GM21447 (cell line): ENCODE measurements around the gene ACTN2.
A peak's percentile ranks its signal among the peaks of the same experiment; 100 is the strongest.

Experiments used
- ATAC-seq: cut with Tn5 transposase; IDR thresholded peaks from one replicate; pipeline ENCODE4 v1.9.1; 2021; ENCODE audit not compliant: unreplicated experiment

Gene ACTN2

DNA sequence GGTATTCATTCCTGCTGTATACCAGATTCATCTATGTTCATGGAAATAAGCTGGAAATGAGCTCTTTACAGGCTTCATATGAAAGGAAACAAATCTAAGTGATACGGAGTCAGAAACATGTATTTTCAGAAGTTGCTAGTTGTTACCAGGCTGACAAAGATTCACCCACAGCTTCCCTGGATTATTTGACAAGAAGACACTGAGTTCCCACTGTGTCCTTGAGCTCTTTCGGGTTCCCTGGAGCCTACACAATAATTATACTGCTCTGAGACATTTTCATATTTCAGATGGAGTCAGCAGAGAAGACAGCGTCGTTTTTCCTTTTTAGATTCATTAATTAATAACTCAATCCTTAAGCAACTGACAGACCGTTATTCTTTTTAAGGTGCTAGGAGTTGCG lies 79.5 kb downstream of the ACTN2 start:
- ATAC-seq, result no peak

DNA sequence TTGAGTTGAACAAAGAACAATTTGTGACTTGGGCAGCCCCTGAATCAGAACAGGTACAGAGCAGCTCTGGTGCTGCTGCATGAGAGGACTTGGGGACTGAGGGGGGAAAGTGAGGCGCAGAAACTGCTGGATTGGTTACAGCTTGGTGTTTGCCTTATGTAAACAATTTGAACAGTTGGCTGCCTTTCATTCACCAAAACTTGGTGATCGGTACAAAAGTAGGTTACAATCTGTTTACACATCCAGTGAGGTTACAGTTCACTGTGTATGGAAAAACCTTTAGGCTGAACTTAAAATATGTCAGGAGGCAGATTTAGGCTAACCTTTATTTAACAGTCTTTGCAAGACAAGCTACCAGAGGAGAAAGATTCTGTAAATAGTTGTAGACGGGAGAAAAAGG lies 80.2 kb downstream of the ACTN2 start:
- no peak for ATAC-seq

DNA sequence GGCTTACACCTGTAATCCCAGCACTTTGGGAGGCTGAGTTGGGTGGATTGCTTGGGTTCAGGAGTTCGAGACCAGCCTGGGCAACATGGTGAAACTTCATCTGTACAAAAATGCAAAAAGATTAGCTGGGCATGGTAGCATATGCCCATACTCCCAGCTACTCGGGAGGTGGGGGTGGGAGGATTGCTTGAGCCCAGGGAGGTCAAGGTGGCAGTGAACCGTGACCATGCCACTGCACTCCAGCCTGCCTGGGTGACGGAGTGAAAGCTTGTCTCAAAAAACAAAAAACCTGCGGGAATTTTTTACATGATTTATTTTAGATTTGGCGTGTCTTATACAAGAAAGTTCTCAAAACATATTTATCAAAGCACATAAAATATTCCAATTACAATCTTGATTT lies 81.0 kb downstream of the ACTN2 start:
- no peak for ATAC-seq

DNA sequence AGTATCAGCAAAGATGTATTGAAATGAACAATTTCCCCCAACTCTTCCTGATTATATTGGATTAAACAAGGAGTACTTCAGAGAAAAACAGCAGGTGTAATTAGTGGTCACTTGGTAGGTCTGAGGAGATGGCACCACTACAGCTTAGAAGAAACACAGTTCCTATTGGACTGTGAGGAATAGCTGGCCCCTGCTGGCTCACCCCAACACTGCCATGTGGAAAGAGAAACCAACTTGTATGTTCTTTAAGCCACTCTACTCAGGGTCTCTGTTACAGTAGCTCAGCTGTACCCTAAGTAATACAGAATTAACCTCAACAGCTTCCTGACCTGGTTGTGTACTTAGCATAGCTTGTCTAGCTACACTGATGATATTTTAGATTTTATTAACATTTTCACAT lies 82.3 kb downstream of the ACTN2 start:
- no peak for ATAC-seq

DNA sequence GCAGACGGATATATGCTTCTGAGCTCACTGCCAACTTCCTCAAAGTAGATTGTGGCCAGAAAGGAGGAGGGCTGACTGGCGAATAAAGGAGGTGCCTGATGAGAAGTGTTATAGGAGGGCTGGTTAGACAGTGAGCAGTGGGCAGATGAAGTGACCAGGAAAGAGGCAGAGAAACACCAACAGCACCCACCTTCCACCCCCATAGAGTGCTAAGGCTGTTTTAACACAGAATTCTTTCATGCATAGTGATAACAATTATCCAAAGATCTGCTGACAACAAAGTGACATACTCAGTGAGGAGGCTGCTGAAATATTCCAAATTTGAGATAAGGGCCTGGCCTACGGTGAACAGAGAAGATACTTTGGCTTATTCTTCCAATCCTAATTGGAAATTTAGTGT lies 87.6 kb downstream of the ACTN2 start:
- ATAC-seq, result no peak

DNA sequence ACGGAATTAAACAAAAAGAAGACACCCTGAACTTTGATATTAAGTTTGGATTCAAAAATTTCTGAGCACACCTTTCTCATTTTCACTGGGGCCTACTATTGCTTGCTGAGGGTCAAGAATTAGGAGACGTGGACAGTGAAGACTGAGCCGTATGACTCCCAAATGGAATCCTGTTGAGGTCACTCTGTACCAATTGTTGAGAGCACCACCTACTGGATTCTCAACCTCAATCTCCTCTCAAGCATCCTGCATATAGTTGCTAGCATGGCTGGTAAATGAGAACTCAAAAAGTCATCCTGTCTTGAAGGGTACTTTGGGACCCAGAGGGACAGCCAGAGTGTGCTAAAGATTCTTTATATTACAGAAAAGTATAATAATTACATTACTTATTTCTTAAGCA lies 88.6 kb downstream of the ACTN2 start:
- ATAC-seq, result no peak

DNA sequence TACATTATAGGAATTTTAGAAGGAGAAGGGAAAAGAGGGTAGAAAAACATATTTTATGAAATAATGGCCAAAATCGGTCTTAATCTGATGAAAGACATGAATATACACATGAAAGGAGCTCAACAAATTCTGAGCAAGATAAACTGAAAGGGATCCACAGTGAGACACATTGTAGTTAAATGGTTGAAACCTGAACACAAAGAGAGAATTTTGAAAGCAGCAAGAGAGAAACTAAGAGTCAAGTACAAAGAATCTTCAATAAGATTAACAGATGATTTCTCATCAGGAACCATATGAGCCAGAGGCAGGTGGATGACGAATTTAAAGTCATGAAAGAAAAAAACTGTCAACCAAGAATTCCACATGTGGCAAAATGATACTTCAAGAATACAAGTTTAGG lies 93.0 kb downstream of the ACTN2 start:
- ATAC-seq, result no peak

DNA sequence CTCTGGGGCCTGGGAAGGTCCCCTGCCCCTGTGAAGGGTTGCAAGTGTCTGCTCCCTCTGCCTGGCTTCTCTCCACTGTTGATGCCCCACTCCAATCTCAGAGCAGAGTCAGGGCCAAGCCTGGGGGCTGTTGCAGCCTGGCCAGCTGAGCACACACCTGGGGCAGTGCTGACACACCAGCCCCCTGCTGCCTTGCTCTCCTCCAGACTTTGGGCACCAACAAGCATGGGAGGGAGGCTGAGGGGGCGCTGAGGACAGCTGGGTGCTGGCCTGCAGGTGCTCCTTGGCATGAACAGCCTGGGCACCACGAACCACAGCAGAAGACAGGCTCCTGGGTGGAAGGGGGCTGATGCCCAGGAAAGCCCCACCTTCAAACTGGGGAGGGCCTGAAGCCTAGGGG lies 99.2 kb downstream of the ACTN2 start:
- ATAC-seq, result no peak

DNA sequence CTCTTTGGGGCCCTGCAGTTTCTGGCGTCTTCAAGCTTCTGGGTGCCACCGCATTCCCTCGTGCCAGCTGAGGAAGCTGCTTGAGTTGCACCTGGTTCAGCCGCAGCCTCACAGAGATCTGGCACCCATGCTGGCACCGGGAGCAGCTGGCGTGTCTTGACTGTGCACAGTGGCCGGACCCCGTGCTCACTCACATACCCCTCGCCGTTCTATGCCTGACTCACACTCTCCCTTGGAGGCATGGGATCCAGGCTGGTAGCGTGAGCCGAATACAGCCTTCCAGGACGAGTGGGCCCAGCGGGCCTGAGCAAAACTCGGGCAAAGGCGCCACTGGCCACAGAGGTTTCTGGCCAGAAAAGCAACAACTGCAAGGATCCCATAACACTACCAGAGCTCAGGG lies 100.2 kb downstream of the ACTN2 start:
- no peak for ATAC-seq

DNA sequence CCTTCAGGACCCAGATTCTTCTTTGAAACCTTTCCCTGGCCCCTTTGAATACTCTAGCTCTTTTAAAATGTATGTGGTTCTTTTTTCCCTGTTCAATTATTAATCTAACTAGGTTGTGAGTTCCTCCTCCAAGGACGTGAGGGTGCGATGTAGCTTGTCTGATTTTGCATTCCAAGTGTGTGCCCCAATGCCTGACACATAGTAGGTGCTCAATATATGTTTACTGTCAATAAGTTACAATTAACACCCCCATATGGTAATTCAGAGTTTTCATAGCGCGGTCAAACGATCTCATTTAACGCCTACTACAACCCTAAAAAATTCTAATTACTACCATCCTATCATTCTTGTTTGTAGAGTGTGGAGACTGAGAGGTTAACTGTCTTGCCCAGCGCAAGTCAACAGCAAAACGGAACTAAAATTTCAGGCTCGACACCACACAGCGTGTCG lies 108.3 kb downstream of the ACTN2 start:
- ATAC-seq, result no peak

DNA sequence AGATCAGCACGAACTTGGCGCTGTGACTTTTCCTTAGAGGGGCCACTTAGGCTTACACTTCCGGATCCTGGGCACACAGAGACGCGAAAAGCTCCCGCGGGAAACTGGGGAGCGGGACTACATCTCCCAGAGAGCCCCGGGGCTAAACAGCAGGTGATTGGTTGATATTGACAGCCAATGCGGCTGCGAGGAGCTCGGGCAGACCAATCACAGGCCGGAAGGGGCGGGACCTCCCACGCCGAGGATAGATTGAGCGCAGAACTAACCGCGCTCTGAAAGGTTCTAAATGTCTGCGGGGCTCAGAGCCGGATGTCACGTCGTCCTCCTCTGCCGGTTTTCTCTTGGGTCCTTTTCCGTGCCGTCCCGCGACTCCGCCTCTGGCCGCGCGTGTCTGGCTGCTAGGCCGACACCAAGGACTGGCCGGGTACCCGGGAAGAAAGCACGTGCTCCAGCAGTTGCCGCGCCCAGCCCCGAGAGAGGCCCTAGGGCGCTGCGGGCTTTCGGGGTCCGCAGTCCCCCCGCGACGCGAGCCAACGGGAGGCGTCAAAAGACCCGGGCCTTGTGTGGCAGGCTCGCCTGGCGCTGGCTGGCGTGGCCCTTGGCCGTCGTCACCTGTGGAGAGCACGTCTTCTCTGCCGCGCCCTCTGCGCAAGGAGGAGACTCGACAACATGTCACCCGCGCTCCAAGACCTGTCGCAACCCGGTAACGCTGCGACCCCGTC lies 108.9 kb downstream of the ACTN2 start, which contains the start of gene MTR:
Gene MTR (plus strand): TSS at position 258 of the 722 bp plus-strand sequence. CDS start 412 bp downstream, at position 670.
- ATAC-seq, result peak; percentile 97

DNA sequence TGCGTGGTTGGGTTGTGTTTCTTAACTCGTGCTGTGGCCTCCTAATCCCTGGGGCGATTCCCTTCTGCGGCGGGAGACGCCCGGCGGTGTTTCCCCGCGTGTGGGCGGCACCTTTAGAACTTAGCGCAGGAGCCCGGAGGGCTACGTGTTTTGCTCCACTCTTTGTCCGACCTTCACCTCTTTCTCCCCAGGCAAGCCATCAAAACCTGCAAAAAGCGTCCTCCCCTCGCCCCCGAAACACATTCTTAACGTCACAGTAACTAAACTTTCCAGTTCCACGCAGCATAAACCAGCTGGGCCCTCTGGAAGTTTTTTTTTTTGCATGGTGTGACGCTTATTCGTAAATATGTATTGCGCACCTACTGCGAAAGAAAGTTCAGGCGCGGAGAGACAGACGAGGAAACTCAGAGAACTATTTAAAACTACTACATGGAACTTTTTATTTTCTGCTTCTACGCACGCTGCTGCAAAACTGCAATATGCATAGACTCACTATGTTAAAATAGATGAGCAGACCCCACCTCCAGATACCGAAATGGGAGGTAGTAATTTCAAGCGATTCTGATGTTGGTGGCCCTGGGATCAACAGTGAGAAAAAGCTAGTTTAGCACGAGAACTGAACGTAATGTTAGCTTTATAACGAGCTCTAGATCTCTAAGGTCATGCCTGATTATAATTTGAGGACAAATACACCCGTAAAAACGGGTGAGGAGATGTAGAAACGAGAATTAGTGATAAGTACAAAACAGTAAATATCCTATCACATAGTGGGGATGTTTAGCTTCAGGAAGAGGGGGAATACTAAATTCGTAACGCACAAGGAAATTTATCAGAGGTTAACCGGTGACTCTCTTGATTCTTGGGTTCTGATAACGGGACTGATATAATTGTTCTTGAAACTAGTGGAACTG lies 109.7 kb downstream of the ACTN2 start:
- ATAC-seq, result peak; percentile 41

DNA sequence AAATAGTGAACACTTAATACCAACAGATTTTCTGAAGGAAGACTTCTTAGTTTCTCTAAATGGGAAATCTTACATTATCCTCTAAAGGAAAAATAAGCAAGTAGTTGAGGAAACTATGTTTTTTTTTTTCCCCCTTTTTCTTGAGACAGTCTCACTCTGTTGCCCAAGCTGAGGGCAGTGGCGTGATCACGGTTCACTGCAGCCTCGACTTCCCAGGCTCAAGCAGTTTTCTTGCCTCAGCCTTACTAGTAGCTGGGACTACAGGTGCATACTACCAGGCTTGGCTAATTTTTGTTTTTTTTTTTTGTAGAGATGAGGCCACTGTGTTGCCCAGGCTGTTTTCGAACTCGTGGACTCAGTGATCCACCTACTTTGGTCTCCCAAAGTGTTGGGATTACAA lies 112.7 kb downstream of the ACTN2 start:
- ATAC-seq, result no peak

DNA sequence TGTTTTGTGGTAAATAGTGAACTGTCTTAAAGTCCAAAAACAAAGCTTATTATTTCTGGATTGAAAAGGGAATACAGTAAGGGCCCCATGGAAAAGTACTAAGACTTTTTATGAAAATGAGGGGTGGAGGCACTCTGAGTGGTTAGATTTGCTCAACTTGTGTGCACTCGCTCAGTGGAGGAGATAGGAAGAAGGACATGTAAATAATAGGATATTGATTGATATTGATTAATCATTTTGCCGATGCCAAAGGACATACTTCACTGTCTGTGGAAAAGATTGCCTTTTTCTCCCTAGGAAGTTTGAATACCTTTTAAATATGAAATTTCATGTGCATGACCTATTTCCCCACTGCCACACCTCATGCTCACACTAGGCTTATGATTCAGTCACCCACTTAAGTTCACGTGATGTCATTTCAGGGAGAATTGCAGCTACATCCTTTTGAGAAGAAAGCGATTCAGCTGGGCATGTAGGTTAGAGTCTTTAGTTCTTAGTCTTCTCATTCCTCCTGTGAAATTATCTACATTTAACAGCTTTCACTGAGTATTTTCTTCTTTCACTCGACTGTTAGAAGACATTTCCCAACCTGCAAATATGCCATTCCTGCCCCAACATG lies 113.8 kb downstream of the ACTN2 start:
- no peak for ATAC-seq

DNA sequence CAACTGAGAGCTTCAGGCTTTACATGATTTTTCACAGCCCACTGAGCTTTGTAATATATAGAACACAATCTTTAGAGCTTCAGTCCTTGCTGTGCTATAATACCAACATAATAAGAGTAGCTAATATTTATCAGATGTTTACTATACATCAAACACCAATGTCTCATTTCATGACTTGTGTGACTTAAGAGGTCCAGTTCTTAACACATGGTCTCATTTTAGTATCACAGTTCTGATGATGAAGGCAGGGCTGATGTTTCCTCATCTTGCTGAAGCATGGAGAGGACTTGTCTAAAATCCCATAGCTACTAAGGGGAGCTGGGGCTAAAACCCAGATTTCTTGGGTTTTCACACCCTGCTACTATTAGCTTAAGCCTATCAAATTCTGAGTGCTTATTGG lies 114.3 kb downstream of the ACTN2 start:
- ATAC-seq, result no peak

DNA sequence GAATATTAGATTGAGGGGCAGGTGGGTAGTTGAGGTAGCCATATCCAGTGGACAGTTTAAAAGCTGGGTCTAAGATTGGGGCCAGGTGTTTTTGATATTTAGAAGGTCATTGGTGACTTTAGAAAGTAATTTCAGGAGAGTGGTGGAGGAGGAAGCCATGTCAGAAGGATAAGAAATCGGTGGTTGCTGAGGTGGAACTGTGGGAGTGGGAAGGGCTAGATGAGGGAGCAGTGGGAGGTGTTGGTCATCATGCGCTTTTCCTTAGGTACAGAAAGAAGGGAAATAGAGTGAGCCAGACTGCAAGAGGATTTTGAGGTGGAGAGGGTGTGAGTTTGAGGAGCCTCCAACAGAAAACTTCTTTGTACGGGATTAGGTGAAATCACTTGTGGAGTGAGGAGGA lies 116.0 kb downstream of the ACTN2 start:
- no peak for ATAC-seq

DNA sequence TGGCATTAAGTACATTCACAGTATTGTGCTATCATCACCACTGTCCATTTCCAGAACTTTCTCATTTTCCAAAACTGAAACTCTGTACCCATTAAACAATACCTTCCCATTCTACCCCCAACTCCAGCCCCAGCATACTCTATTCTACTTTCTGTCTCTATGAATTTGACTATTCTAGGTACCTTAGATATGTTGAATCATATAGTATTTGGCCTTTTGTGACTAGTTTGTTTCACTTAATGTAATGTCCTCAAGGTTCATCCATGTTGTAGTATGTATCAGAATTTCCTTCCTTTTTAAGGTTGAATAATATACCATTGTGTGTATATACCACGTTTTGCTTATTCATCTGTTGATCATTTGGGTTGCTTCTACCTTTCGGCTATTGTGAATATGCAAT lies 120.3 kb downstream of the ACTN2 start:
- no peak for ATAC-seq

DNA sequence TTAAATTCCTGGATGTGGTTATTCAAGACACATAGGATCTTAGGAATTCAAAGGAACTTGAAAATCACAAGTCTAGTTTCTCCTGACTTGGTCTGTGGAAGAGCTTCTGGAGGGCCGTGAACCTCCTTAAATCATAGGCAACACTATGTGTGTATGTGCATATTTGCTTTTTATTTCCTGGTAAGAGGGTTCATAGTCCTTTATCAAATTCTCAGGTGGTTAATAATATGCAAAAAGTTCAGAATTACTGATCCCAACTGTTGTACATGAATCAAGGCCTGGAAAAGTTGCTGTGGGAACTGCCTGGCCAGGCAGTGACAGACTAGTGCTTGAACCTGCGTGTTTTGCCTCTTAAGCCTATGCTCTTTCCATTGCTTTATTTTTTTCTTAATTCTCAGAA lies 121.7 kb downstream of the ACTN2 start:
- ATAC-seq, result no peak

DNA sequence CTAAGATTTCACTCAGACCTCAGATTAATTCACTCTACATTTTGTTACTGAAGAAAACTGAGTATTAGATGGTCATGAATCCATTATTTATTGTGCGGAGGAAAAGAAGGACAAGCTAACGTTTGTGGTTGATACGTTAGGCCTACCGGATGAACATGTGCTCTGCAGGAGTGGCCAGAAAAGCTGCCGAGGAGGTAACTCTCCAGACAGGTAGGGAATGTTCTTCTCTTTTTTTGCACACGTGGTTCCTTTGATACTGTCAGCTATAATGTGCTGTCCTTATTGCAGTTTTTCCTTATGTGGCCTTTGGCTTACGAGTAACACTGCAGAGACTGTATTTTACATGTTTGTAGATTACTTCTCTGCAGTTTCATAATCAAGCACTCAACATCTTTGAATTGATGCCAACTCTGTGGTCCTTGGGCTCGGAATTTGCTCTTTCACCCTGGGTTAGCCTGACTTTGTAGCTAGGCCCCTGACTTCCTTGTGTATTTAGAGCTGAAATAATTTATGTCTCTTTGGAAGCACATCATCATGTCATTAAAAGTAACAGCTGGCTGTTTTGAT lies 122.3 kb downstream of the ACTN2 start:
- ATAC-seq, result no peak

DNA sequence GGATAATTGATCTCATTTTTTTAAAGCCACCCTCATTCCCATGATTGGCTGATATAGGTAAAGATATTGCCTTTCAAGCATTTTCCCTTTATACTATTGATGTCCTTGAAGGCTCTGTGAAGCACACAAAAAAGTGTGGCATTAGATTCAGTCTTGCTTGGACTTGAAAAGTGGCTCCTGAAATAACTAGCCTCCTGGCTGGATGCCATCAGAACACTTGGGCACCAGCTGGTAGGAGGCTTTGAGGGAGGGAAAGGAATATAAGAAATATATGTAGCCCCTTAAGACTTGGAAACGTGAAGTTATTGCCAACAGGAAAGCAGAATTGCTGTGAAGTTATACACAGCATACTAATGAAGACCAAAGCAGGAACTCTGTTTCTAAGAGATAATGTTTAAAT lies 122.8 kb downstream of the ACTN2 start:
- no peak for ATAC-seq

DNA sequence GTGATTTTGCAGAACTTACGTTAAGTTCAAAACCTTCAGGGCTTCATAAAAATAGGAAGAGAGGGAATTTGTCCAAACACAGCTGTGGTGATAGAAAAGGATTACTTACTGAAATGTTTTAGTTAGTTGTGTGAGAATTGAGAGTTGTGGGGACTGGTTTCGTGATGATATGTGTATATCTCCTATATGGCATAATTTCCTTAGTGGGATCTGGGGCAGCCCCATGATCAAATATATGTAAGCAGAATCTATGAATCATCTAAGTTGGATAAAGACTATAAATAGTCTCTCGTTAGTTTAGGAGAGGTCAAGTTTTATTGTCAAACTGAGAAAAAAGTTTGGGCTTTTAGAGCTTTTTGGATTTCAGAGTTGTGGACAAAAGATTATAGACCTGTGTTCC lies 123.7 kb downstream of the ACTN2 start:
- ATAC-seq, result no peak
